IMR-90 (cell line): Measurements from ENCODE around the gene ZKSCAN1.
"Not testable (repeated sequence)": the region's sequence is repeated elsewhere in the genome, so short reads cannot be mapped to it uniquely, and the experiment has no call there.

Source experiments
- CTCF ChIP-seq: conservative IDR thresholded peaks from 2 replicates; pipeline ENCODE4 v1.5.1; 2012; ENCODE audit warnings: mild to moderate bottlenecking, low read depth, low read length, improper control_type of control experiment
- ELK1 ChIP-seq: fragments of 150-350 bp; IDR thresholded peaks from 2 replicates; pipeline ENCODE4 v1.6.1; 2016; ENCODE audit warnings: low read depth, mild to moderate bottlenecking, low read length, moderate library complexity, borderline replicate concordance
- NFE2L2 ChIP-seq: fragments of 150-350 bp; IDR thresholded peaks from 2 replicates; pipeline ENCODE4 v1.6.1; 2016; ENCODE audit warnings: low read depth, mild to moderate bottlenecking, low read length
- RAD21 ChIP-seq: IDR thresholded peaks from 2 replicates; pipeline ENCODE4 v1.6.1; 2012; ENCODE audit warnings: low read length, improper control_type of control experiment
- RFX5 ChIP-seq: IDR thresholded peaks from 2 replicates; pipeline ENCODE4 v1.8.0; 2012; ENCODE audit warnings: low read depth, mild to moderate bottlenecking, low read length, moderate library complexity

GRCh38 chr7:99973817-99974216 is 41.6 kb upstream of the ZKSCAN1 start:
- TF ChIP-seq NFE2L2, CTCF, ELK1, RAD21, RFX5: not testable (repeated sequence)
